Measurements from ENCODE around the gene GRID1. TPM values are rescaled to one million over a fixed set of nuclear protein-coding genes. Genes with fewer than 3 reads are reported as not detected.

GRID1 gene
- polyA plus RNA-seq, 1 of the 3 experiments (the other 2 are of a cell fraction): 0.13 TPM

- Histone ChIP-seq H2AFZ (ENCODE audit: low read depth) (no peak overlapping the region), H4K20me1 (ENCODE audit: insufficient read depth) (no peaks in the 10 kb centered on the region), H3K9me2 (no peaks in the 10 kb centered on the region), H3F3A (replicated peaks; ENCODE audit: insufficient read depth) (no peaks in the 10 kb centered on the region), H3K27ac (ENCODE audit: low read depth in 2 of 2, low read length in 1 of 2) (no peak overlapping the region), H3K79me2 (ENCODE audit: insufficient read depth) (no peaks in the 10 kb centered on the region), H3K9me3 (no peaks in the 10 kb centered on the region), H3K9ac (no peak overlapping the region), H3K27me3 (ENCODE audit: insufficient read depth) (no peaks in the 10 kb centered on the region), H3K4me3 (ENCODE audit: low read depth in 2 of 2, low read length in 1 of 2) (no peak overlapping the region), H3K4me1 (ENCODE audit: control insufficient read depth in 1 of 2, insufficient read depth in 2 of 2, low read depth in 1 of 2, low read length in 1 of 2) (no peaks in the 10 kb centered on the region), H3K4me2 (no peak overlapping the region), H3K36me3 (replicated peaks in 1 of 2; ENCODE audit: control insufficient read depth in 1 of 2, insufficient read depth in 2 of 2, low read length in 1 of 2) (no peaks in the 10 kb centered on the region)
- no peak for TF ChIP-seq ELF1 (IDR thresholded peaks at IDR 0.05)
- TF ChIP-seq RCOR1 (IDR thresholded peaks at IDR 0.05; ENCODE audit: low read length): no peak
- TF ChIP-seq YY1 (IDR thresholded peaks at IDR 0.05; ENCODE audit: low read depth): no peak
- no peak for TF ChIP-seq RXRA (IDR thresholded peaks at IDR 0.05; ENCODE audit: borderline replicate concordance, low read depth)
- TF ChIP-seq EP300 (IDR thresholded peaks at IDR 0.05; ENCODE audit: borderline replicate concordance in 1 of 2, low read depth in 1 of 2, low read length in 1 of 2): no peak
- no peak for TF ChIP-seq RAD21 (IDR thresholded peaks at IDR 0.05; ENCODE audit: low read length)
- no peak for TF ChIP-seq EZH2phosphoT487 (IDR thresholded peaks at IDR 0.05; ENCODE audit: borderline replicate concordance, low read depth)
- no peak for TF ChIP-seq FOXM1 (IDR thresholded peaks at IDR 0.05; ENCODE audit: low read depth)
- TF ChIP-seq FOXJ3 (CRISPR knock-in tag; IDR thresholded peaks at IDR 0.05): no peak
- TF ChIP-seq, protein P1, sequence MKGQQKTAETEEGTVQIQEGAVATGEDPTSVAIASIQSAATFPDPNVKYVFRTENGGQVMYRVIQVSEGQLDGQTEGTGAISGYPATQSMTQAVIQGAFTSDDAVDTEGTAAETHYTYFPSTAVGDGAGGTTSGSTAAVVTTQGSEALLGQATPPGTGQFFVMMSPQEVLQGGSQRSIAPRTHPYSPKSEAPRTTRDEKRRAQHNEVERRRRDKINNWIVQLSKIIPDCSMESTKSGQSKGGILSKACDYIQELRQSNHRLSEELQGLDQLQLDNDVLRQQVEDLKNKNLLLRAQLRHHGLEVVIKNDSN (IDR thresholded peaks at IDR 0.05; ENCODE audit: borderline replicate concordance, low read depth): no peak
- TF ChIP-seq GATA2 (CRISPR knock-in tag; IDR thresholded peaks at IDR 0.05): no peak
- no peak for TF ChIP-seq CHD2 (IDR thresholded peaks at IDR 0.05; ENCODE audit: low read length, partially characterized antibody)
- no peak for TF ChIP-seq NRF1 (IDR thresholded peaks at IDR 0.05; ENCODE audit: low read depth, low read length)
- ChIA-PET CTCF (no interaction called here), POLR2A (no interaction called here)
- DNase-seq: no peak
- WGBS (ENCODE audit: low lambda C conversion rate): 59% methylated on average over 5 of the region's 5 CpGs
Observed at GRCh38 chr10:86057708-86058107, 308.9 kb downstream of the GRID1 start.

DNA sequence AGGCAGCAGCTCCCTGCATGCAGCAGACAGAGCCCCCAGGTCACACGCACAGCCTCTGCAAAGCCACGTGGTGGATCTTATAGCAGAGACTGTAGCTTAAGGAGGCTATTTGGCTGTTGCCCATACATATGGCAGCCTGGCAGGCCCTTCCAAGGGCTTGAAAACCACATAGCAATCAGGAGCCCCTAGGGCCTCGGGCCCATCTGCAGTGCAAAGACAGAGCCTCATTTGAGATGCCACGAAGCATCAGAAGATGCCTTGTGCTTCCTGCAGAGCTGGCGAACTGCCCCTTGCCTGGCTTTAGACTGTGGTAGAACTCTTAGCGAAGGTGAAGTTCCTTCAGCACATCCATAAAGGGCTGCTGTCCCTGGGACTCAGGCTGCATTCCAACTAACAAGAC, 309.9 kb downstream of the GRID1 start:
- H2AFZ ChIP-seq (ENCODE audit: low read depth): no peak overlapping the region
- CTCF ChIA-PET: no interaction called here
- WGBS (ENCODE audit: low lambda C conversion rate): 36% methylated on average over 5 of the region's 6 CpGs

More for the DNA sequence above, 309.9 kb downstream of the GRID1 start:
- H3K36me3 ChIP-seq (replicated peaks in 1 of 2; ENCODE audit: control insufficient read depth in 1 of 2, insufficient read depth in 2 of 2, low read length in 1 of 2): no peaks in the 10 kb centered on the region
- TF ChIP-seq, protein P2, sequence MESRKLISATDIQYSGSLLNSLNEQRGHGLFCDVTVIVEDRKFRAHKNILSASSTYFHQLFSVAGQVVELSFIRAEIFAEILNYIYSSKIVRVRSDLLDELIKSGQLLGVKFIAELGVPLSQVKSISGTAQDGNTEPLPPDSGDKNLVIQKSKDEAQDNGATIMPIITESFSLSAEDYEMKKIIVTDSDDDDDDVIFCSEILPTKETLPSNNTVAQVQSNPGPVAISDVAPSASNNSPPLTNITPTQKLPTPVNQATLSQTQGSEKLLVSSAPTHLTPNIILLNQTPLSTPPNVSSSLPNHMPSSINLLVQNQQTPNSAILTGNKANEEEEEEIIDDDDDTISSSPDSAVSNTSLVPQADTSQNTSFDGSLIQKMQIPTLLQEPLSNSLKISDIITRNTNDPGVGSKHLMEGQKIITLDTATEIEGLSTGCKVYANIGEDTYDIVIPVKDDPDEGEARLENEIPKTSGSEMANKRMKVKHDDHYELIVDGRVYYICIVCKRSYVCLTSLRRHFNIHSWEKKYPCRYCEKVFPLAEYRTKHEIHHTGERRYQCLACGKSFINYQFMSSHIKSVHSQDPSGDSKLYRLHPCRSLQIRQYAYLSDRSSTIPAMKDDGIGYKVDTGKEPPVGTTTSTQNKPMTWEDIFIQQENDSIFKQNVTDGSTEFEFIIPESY (IDR thresholded peaks at IDR 0.05; ENCODE audit: borderline replicate concordance, low read depth): no peak
- TF ChIP-seq NRF1 (IDR thresholded peaks at IDR 0.05; ENCODE audit: low read depth, low read length) (no peak), FOXM1 (IDR thresholded peaks at IDR 0.05; ENCODE audit: low read depth) (no peak), FOSL2 (IDR thresholded peaks at IDR 0.05; ENCODE audit: borderline replicate concordance, low read depth) (no peak), ELF1 (IDR thresholded peaks at IDR 0.05) (no peak)
- POLR2A ChIA-PET: no interaction called here
- no peaks in the 10 kb centered on the region for H3F3A ChIP-seq (replicated peaks; ENCODE audit: insufficient read depth)
- no peaks in the 10 kb centered on the region for H3K4me1 ChIP-seq (ENCODE audit: control insufficient read depth in 1 of 2, insufficient read depth in 2 of 2, low read depth in 1 of 2, low read length in 1 of 2)
- no peak overlapping the region for H3K4me3 ChIP-seq (ENCODE audit: low read depth in 2 of 2, low read length in 1 of 2)
- no peak overlapping the region for H3K9ac ChIP-seq
- H3K27ac ChIP-seq (ENCODE audit: low read depth in 2 of 2, low read length in 1 of 2): no peak overlapping the region
- no peaks in the 10 kb centered on the region for H4K20me1 ChIP-seq (ENCODE audit: insufficient read depth)
- H3K79me2 ChIP-seq (ENCODE audit: insufficient read depth): no peaks in the 10 kb centered on the region
- no peaks in the 10 kb centered on the region for H3K27me3 ChIP-seq (ENCODE audit: insufficient read depth)
- no peak overlapping the region for H3K4me2 ChIP-seq
- DNase-seq: no peak
- no peaks in the 10 kb centered on the region for H3K9me2 ChIP-seq
- no peaks in the 10 kb centered on the region for H3K9me3 ChIP-seq
